Caco-2 (cell line): ENCODE measurements around the gene OST4. TPM values are rescaled to one million over a fixed set of nuclear protein-coding genes. Genes with fewer than 3 reads are reported as not detected.

Experiments used
- BruUV-seq: library from RNA; stranded (reverse); fragments of 400-500 nt; replicated peaks from 2 replicates; lab custom pipeline; 2021; lab: Mats Ljungman, UMichigan
- CTCF ChIA-PET: fragments of 300-600 bp; sonication (Branson Sonifier 250); formaldehyde crosslinking; loops from one replicate; lab custom pipeline; 2022; ENCODE audit warnings: antibody characterized with exemption; lab: Charles Lee
- POLR2A ChIA-PET: fragments of 300-600 bp; sonication (Branson Sonifier 250); formaldehyde crosslinking; loops from one replicate; lab custom pipeline; 2022; ENCODE audit warnings: antibody characterized with exemption; lab: Charles Lee
- DNase-seq, 2 experiments: peaks; one replicate each; pipeline versions ENCODE4 v3.0.0 to v3.0.0-alpha.2; 2020 to 2022
- H3K27me3 ChIP-seq: replicated peaks from 2 replicates; pipeline ENCODE4 v1.6.0; 2011; ENCODE audit warnings: low read length; ENCODE audit not compliant: control insufficient read depth, insufficient read depth
- H3K36me3 ChIP-seq: 2 replicates; pipeline ENCODE4 v1.5.1; 2011; ENCODE audit warnings: low read length; ENCODE audit not compliant: control insufficient read depth, insufficient read depth
- H3K4me1 ChIP-seq: fragments of 250-450 bp; sonication (Bioruptor Pico); 2 replicates; pipeline ENCODE4 v1.5.1; 2020; ENCODE audit warnings: mild to moderate bottlenecking
- H3K4me3 ChIP-seq: 2 replicates; pipeline ENCODE4 v1.5.1; 2011; ENCODE audit warnings: low read depth, mild to moderate bottlenecking, control low read depth, low read length
- H3K9me3 ChIP-seq: fragments of 250-450 bp; sonication (Bioruptor Pico); 2 replicates; pipeline ENCODE4 v1.5.1; 2020; ENCODE audit warnings: mild to moderate bottlenecking, moderate library complexity
- H3K27ac Mint-ChIP-seq: one replicate; pipeline ENCODE4 v1.8.0; 2022; ENCODE audit warnings: mixed read lengths; ENCODE audit not compliant: unreplicated experiment
- H3K27me3 Mint-ChIP-seq: one replicate; pipeline ENCODE4 v1.8.0; 2022; ENCODE audit warnings: mixed read lengths; ENCODE audit not compliant: insufficient read depth, unreplicated experiment
- H3K36me3 Mint-ChIP-seq: one replicate; pipeline ENCODE4 v1.8.0; 2022; ENCODE audit warnings: mild to moderate bottlenecking, mixed read lengths; ENCODE audit not compliant: insufficient read depth, unreplicated experiment
- H3K4me1 Mint-ChIP-seq: one replicate; pipeline ENCODE4 v1.8.0; 2022; ENCODE audit warnings: low read depth, mixed read lengths; ENCODE audit not compliant: unreplicated experiment
- H3K4me3 Mint-ChIP-seq: one replicate; pipeline ENCODE4 v1.8.0; 2022; ENCODE audit warnings: mild to moderate bottlenecking, moderate library complexity, mixed read lengths; ENCODE audit not compliant: unreplicated experiment
- H3K9me3 Mint-ChIP-seq: one replicate; pipeline ENCODE4 v1.8.0; 2022; ENCODE audit warnings: mixed read lengths; ENCODE audit not compliant: unreplicated experiment
- intact Hi-C: fragments of 100-400 bp; cut with micrococcal nuclease; formaldehyde crosslinking; loops from one replicate; pipeline ENCODE4 v1.10.0; 2022; ENCODE audit not compliant: unreplicated experiment
- total RNA-seq: library from RNA; stranded (reverse); gene quantifications from 2 replicates; pipeline ENCODE4 v1.2.3, GENCODE V29; 2022
- TF ChIP-seq, protein P1 (sequence below), 2 experiments: fragments of 200-600 bp in 1 of 2; IDR thresholded peaks; 1 replicate in 1 of 2; 2 replicates in 1 of 2; pipeline versions ENCODE4 v1.5.1 to v1.8.0; 2011 to 2022; ENCODE audit warnings: antibody characterized with exemption in 1 of 2, control low read depth in 1 of 2, inconsistent platforms in 1 of 2, low read depth in 1 of 2, low read length in 1 of 2, mild to moderate bottlenecking in 1 of 2, moderate library complexity in 1 of 2; ENCODE audit not compliant: insufficient read depth in 1 of 2, severe bottlenecking in 1 of 2, unreplicated experiment in 1 of 2

Gene OST4
- total RNA-seq, 1 experiment from 2014 or later = 237 TPM

DNA sequence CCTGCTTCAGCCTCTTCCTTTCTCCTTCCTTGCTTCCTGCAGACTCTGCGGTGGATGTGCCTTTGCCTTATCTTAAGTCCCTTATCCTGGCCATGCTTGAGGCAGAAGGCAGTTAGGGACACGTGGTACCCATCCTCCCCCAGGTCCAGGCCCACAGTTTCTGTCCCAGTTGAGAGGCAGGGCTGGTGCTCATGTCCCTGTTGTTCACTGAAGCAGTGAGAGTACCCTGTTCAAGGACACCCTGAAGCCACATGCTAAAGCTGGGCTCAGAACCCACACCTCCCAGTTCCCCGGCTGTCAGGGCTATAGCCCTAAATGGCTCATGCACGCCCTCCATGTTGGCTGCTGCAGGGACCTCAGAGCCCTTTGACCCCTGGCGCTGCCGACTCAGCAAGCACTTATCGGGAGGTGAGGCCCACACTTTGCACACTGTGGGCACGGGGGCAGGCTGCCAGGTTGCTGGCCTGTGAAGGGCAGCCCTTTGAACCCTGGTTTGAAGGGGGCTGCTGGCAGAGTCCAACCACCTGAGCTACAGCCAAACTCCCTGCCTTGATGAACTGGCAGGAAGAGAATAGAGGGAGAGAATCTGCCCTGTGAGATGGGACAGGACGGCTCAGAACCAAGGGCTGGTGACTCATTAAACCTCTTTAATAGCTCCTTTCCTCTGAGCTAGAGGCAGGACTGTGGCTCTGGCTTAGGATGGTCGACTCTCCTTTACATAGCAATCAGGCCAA lies 21.4 kb upstream of the OST4 start:
- H3K4me1 ChIP-seq = peaks cover 30% of the 10 kb centered on the region
- no peak overlapping the region for H3K4me3 ChIP-seq
- Mint-ChIP-seq H3K4me1 (peaks cover 11% of the 10 kb centered on the region), H3K27me3 (no peaks in the 10 kb centered on the region), H3K9me3 (no peaks in the 10 kb centered on the region), H3K36me3 (no peaks in the 10 kb centered on the region), H3K4me3 (no peak overlapping the region), H3K27ac (no peak overlapping the region)
- no peaks in the 10 kb centered on the region for H3K9me3 ChIP-seq
- ChIA-PET POLR2A (no interaction called here), CTCF (interaction anchor here (1.6 kb wide), 1 partner anchor 99 kb away, joined by 6 read pairs; no protein-coding TSS in a partner anchor)
- DNase-seq = no peak
- no TSS peak for BruUV-seq
- TF ChIP-seq, protein P1, sequence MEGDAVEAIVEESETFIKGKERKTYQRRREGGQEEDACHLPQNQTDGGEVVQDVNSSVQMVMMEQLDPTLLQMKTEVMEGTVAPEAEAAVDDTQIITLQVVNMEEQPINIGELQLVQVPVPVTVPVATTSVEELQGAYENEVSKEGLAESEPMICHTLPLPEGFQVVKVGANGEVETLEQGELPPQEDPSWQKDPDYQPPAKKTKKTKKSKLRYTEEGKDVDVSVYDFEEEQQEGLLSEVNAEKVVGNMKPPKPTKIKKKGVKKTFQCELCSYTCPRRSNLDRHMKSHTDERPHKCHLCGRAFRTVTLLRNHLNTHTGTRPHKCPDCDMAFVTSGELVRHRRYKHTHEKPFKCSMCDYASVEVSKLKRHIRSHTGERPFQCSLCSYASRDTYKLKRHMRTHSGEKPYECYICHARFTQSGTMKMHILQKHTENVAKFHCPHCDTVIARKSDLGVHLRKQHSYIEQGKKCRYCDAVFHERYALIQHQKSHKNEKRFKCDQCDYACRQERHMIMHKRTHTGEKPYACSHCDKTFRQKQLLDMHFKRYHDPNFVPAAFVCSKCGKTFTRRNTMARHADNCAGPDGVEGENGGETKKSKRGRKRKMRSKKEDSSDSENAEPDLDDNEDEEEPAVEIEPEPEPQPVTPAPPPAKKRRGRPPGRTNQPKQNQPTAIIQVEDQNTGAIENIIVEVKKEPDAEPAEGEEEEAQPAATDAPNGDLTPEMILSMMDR (IDR thresholded peaks at IDR 0.05; ENCODE audit: insufficient read depth in 1 of 2, low read depth in 1 of 2, low read length in 1 of 2, severe bottlenecking in 1 of 2, unreplicated experiment in 1 of 2) = no peak
- no peaks in the 10 kb centered on the region for H3K36me3 ChIP-seq
- intact Hi-C loops = loop anchor here (10.0 kb wide), 1 partner anchor 192 kb away; the partner anchor contains the start of gene TRIM54
- no peaks in the 10 kb centered on the region for H3K27me3 ChIP-seq

DNA sequence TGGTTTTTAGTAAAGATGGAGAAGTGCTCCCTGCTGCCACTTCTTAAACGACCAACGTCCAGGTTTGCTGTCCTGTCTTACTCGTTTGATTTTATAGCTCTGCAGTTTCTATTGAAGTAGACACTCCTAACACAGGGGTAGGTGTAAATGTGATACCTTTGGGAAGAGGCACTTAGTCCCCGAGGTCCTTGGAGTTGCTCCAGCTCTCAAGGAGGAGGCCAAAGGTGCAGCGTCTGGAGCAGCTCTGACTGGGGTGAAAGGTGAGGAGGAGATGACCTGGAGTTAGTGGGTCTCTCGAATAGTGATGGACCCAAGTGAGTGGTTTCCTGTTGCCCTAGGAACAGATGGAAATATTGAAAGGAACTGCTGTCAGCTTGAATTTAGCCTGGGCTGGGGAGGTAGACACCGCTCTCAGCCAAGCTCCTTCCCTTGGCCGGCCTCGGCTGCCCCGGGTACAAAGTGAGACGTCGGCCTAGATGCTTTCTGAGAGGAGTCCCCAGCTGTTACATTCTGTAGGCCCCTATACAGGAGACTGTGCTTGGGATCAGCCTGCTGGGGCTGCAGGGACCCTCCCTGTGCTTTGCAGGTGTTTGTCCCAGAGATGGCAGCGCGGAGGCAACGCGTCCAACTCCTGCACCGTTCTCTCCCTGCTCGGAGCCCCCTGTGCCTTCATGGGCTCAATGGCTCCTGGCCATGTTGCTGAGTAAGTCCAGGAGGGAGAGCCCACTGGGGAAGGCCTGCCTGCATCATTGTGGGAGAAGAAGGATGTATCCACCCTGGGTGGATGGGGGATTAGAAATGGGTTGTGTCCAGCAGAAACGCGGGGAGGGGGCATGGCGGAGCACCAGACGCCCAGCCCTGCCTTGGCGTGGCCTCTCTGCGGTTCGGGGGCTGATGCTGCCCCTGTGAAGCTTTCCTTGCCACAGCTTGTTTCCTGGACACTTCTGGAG lies 20.6 kb upstream of the OST4 start:
- Mint-ChIP-seq H3K4me1 (peaks cover 16% of the 10 kb centered on the region), H3K27me3 (no peaks in the 10 kb centered on the region), H3K36me3 (no peaks in the 10 kb centered on the region), H3K9me3 (no peaks in the 10 kb centered on the region), H3K4me3 (no peak overlapping the region), H3K27ac (no peak overlapping the region)
- ChIA-PET CTCF (interaction anchor here (0.6 kb wide), 1 partner anchor 140 kb away, joined by 3 read pairs; no protein-coding TSS in a partner anchor), POLR2A (no interaction called here)
- no peaks in the 10 kb centered on the region for H3K36me3 ChIP-seq
- intact Hi-C loops = loop anchor here (10.0 kb wide), 1 partner anchor 193 kb away; the partner anchor contains the start of gene TRIM54
- DNase-seq = no peak
- TF ChIP-seq, protein P1 (IDR thresholded peaks at IDR 0.05; ENCODE audit: insufficient read depth in 1 of 2, low read depth in 1 of 2, low read length in 1 of 2, severe bottlenecking in 1 of 2, unreplicated experiment in 1 of 2) = no peak
- peaks cover 30% of the 10 kb centered on the region for H3K4me1 ChIP-seq
- H3K9me3 ChIP-seq = no peaks in the 10 kb centered on the region
- no peaks in the 10 kb centered on the region for H3K27me3 ChIP-seq
- no TSS peak for BruUV-seq
- H3K4me3 ChIP-seq = no peak overlapping the region
